Transverse colon (tissue), 4 donors: ENCODE results near the gene ADCY2.

Source experiments
- POLR2AphosphoS5 ChIP-seq, 3 donors: sonication (generic); formaldehyde crosslinking; IDR thresholded peaks; one replicate each; pipeline ENCODE4 v1.6.1; 2016; ENCODE audit warnings: antibody characterized with exemption in 3 of 3
- TF ChIP-seq, protein P1 (sequence below), 5 experiments: fragments of 200-600 bp in 3 of 5; fragments of 450-650 bp in 2 of 5; sonication (generic) in 3 of 5; IDR thresholded peaks; 1 replicate in 2 of 5; 2 replicates in 3 of 5; pipeline ENCODE4 v1.5.1; 2016 to 2017; ENCODE audit warnings: antibody characterized with exemption in 5 of 5, inconsistent platforms in 3 of 5, mild to moderate bottlenecking in 2 of 5, moderate library complexity in 1 of 5

DNA sequence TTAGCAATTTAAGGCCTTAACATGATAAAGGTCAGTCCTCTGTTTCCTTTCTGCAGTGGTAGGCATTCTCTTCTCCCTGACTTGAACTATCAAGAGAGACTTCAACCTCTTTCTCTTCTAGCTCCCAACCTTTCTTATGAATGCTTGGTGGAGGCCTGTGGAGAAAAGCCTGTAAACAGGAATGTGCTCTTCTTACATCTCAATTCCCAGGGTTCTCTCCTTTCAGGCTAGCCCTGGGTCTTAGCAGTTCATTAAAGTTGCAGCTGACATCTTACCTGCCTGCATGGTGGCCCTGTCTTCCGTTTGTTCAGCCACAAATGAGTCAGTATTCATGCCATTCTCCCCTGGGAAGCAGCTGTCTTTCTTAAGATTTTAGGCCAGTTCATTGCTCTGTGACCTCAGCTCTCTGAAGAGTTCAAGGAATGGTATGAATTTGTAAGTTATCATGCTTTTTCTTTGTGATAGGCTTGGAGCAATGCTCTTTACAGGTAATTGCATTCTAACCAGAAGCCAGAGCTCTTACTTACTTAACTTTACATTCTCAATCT, 77.8 kb downstream of the ADCY2 start:
- TF ChIP-seq POLR2AphosphoS5 (IDR thresholded peaks at IDR 0.05) = no peak
- TF ChIP-seq, protein P1, sequence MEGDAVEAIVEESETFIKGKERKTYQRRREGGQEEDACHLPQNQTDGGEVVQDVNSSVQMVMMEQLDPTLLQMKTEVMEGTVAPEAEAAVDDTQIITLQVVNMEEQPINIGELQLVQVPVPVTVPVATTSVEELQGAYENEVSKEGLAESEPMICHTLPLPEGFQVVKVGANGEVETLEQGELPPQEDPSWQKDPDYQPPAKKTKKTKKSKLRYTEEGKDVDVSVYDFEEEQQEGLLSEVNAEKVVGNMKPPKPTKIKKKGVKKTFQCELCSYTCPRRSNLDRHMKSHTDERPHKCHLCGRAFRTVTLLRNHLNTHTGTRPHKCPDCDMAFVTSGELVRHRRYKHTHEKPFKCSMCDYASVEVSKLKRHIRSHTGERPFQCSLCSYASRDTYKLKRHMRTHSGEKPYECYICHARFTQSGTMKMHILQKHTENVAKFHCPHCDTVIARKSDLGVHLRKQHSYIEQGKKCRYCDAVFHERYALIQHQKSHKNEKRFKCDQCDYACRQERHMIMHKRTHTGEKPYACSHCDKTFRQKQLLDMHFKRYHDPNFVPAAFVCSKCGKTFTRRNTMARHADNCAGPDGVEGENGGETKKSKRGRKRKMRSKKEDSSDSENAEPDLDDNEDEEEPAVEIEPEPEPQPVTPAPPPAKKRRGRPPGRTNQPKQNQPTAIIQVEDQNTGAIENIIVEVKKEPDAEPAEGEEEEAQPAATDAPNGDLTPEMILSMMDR (IDR thresholded peaks at IDR 0.05) = no peak
